Measurements from ENCODE around the gene C2CD2. TPM values are rescaled to one million over a fixed set of nuclear protein-coding genes. Genes with fewer than 3 reads are reported as not detected.

C2CD2 gene
- total RNA-seq, 1 experiment from 2014 or later = 50.4 TPM

- H3K4me3 ChIP-seq (ENCODE audit: low read length) = no peak overlapping the region
- intact Hi-C loops (cut with micrococcal nuclease) = no loop called here
- H3K36me3 ChIP-seq (ENCODE audit: low read depth, low read length) = no peaks in the 10 kb centered on the region
- H3K27me3 ChIP-seq (ENCODE audit: low read length) = no peaks in the 10 kb centered on the region
- ATAC-seq (no peak), DNase-seq (no peak)
- H3K4me1 ChIP-seq (ENCODE audit: insufficient read depth, low read length) = peaks cover 21% of the 10 kb centered on the region
- no peak overlapping the region for H3K9ac ChIP-seq (ENCODE audit: low read length)
- BruUV-seq (replicated peaks) = no TSS peak
- no peak overlapping the region for H2AFZ ChIP-seq (ENCODE audit: low read length)
- H3K9me3 ChIP-seq (ENCODE audit: low read length) = no peaks in the 10 kb centered on the region
- H3K79me2 ChIP-seq (ENCODE audit: low read length) = no peaks in the 10 kb centered on the region
- TF ChIP-seq, protein P1, sequence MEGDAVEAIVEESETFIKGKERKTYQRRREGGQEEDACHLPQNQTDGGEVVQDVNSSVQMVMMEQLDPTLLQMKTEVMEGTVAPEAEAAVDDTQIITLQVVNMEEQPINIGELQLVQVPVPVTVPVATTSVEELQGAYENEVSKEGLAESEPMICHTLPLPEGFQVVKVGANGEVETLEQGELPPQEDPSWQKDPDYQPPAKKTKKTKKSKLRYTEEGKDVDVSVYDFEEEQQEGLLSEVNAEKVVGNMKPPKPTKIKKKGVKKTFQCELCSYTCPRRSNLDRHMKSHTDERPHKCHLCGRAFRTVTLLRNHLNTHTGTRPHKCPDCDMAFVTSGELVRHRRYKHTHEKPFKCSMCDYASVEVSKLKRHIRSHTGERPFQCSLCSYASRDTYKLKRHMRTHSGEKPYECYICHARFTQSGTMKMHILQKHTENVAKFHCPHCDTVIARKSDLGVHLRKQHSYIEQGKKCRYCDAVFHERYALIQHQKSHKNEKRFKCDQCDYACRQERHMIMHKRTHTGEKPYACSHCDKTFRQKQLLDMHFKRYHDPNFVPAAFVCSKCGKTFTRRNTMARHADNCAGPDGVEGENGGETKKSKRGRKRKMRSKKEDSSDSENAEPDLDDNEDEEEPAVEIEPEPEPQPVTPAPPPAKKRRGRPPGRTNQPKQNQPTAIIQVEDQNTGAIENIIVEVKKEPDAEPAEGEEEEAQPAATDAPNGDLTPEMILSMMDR (conservative IDR thresholded peaks at IDR 0.05; ENCODE audit: low read depth, low read length) = no peak
- TF ChIP-seq EZH2 (IDR thresholded peaks at IDR 0.05; ENCODE audit: low read length, unreplicated experiment) = no peak
- no peak for TF ChIP-seq EZH2phosphoT487 (IDR thresholded peaks at IDR 0.05; ENCODE audit: borderline replicate concordance, low read length)
- H3K9me2 ChIP-seq (replicated peaks; ENCODE audit: low read length) = no peaks in the 10 kb centered on the region
- ChIA-PET CTCF (no interaction called here), POLR2A (ENCODE audit: unreplicated experiment) (no interaction called here)
- H3K27ac ChIP-seq (ENCODE audit: low read length) = no peak overlapping the region
- H3K4me2 ChIP-seq (ENCODE audit: low read length) = no peak overlapping the region
- H4K20me1 ChIP-seq (ENCODE audit: low read length) = no peaks in the 10 kb centered on the region
- H3F3A ChIP-seq (ENCODE audit: low read length, unreplicated experiment) = no peaks in the 10 kb centered on the region
These were observed 16.2 kb upstream of the C2CD2 start for GRCh38 chr21:41970106-41970391.

- no peak for ATAC-seq
- BruUV-seq (replicated peaks) = no TSS peak
- CTCF ChIA-PET = no interaction called here
These were observed 13.9 kb upstream of the C2CD2 start for GRCh38 chr21:41967708-41968107.

GRCh38 chr21:41966872-41967621 lies 13.2 kb upstream of the C2CD2 start:
- no peaks in the 10 kb centered on the region for H3K27me3 ChIP-seq (ENCODE audit: low read length)
- no peaks in the 10 kb centered on the region for H3K9me3 ChIP-seq (ENCODE audit: low read length)
- peak overlapping the region; percentile 56 for H3K27ac ChIP-seq (ENCODE audit: low read length)
- TF ChIP-seq, protein P1 (conservative IDR thresholded peaks at IDR 0.05; ENCODE audit: low read depth, low read length) = no peak
- TF ChIP-seq EZH2phosphoT487 (IDR thresholded peaks at IDR 0.05; ENCODE audit: borderline replicate concordance, low read length) (no peak), EZH2 (IDR thresholded peaks at IDR 0.05; ENCODE audit: low read length, unreplicated experiment) (no peak)
- no peaks in the 10 kb centered on the region for H3F3A ChIP-seq (ENCODE audit: low read length, unreplicated experiment)
- H4K20me1 ChIP-seq (ENCODE audit: low read length) = no peaks in the 10 kb centered on the region
- CTCF ChIA-PET = interaction anchor here (1.4 kb wide), 1 partner anchor 34 kb away, joined by 12 read pairs; no protein-coding TSS in a partner anchor
- no peak for DNase-seq
- H3K4me2 ChIP-seq (ENCODE audit: low read length) = peak overlapping the region; percentile 31
- peaks cover 40% of the 10 kb centered on the region for H3K4me1 ChIP-seq (ENCODE audit: insufficient read depth, low read length)
- peak overlapping the region; percentile 16; the same call in 1 of the 2 replicates for H3K9ac ChIP-seq (ENCODE audit: low read length)
- H3K36me3 ChIP-seq (ENCODE audit: low read depth, low read length) = no peaks in the 10 kb centered on the region
- no peak for ATAC-seq
- no peak overlapping the region for H2AFZ ChIP-seq (ENCODE audit: low read length)
- H3K9me2 ChIP-seq (replicated peaks; ENCODE audit: low read length) = no peaks in the 10 kb centered on the region
- intact Hi-C loops (cut with micrococcal nuclease) = loop anchor here (1.0 to 5.0 kb wide), 3 partner anchors 9 to 200 kb away; partner anchors contain the start of gene RIPK4
- no peak overlapping the region for H3K4me3 ChIP-seq (ENCODE audit: low read length)
- no peaks in the 10 kb centered on the region for H3K79me2 ChIP-seq (ENCODE audit: low read length)
- POLR2A ChIA-PET (ENCODE audit: unreplicated experiment) = interaction anchor here (1.0 kb wide), 1 partner anchor 14 kb away, joined by 4 read pairs; no protein-coding TSS in a partner anchor
- no TSS peak for BruUV-seq (replicated peaks)

More at GRCh38 chr21:41967708-41968107, 13.9 kb upstream of the C2CD2 start:
- Histone ChIP-seq H3K4me3 (ENCODE audit: low read length) (no peak overlapping the region), H3K27me3 (ENCODE audit: low read length) (no peaks in the 10 kb centered on the region), H4K20me1 (ENCODE audit: low read length) (no peaks in the 10 kb centered on the region), H3K9ac (ENCODE audit: low read length) (no peak overlapping the region), H2AFZ (ENCODE audit: low read length) (no peak overlapping the region), H3K36me3 (ENCODE audit: low read depth, low read length) (no peaks in the 10 kb centered on the region), H3K4me1 (ENCODE audit: insufficient read depth, low read length) (peaks cover 33% of the 10 kb centered on the region), H3F3A (ENCODE audit: low read length, unreplicated experiment) (no peaks in the 10 kb centered on the region), H3K27ac (ENCODE audit: low read length) (no peak overlapping the region), H3K9me3 (ENCODE audit: low read length) (no peaks in the 10 kb centered on the region), H3K79me2 (ENCODE audit: low read length) (no peaks in the 10 kb centered on the region), H3K4me2 (ENCODE audit: low read length) (no peak overlapping the region), H3K9me2 (replicated peaks; ENCODE audit: low read length) (no peaks in the 10 kb centered on the region)
- TF ChIP-seq, protein P1 (conservative IDR thresholded peaks at IDR 0.05; ENCODE audit: low read depth, low read length) = no peak
- intact Hi-C loops (cut with micrococcal nuclease) = loop anchor here (5.0 kb wide), 1 partner anchor 200 kb away; the partner anchor contains the start of gene RIPK4
- DNase-seq = no peak
- POLR2A ChIA-PET (ENCODE audit: unreplicated experiment) = no interaction called here

Data from PC-3 (cell line).